ENCODE measurements around the gene TRIO.

Gene TRIO

GRCh38 chr5:14471507-14471906 is 328.4 kb downstream of the TRIO start:
- DNase-seq (ENCODE audit: low read depth in 1 of 2, low spot score in 1 of 2) = no peak

- DNase-seq (ENCODE audit: low read depth in 1 of 2, low spot score in 1 of 2) = no peak
Measured at GRCh38 chr5:14472986-14473567, 329.9 kb downstream of the TRIO start.

- no peak for DNase-seq (ENCODE audit: low read depth in 1 of 2, low spot score in 1 of 2)
Measured at GRCh38 chr5:14475045-14475444, 331.9 kb downstream of the TRIO start.

GRCh38 chr5:14476786-14477435 is 333.8 kb downstream of the TRIO start:
- no peak for DNase-seq (ENCODE audit: low read depth in 1 of 2, low spot score in 1 of 2)

GRCh38 chr5:14479143-14479696 is 336.1 kb downstream of the TRIO start:
- no peak for DNase-seq (ENCODE audit: low read depth in 1 of 2, low spot score in 1 of 2)

GRCh38 chr5:14481349-14481748 is 338.2 kb downstream of the TRIO start:
- no peak for DNase-seq (ENCODE audit: low read depth in 1 of 2, low spot score in 1 of 2)

- DNase-seq (ENCODE audit: low read depth in 1 of 2, low spot score in 1 of 2) = no peak
Measured at GRCh38 chr5:14482085-14482484, 338.9 kb downstream of the TRIO start.

- DNase-seq (ENCODE audit: low read depth in 1 of 2, low spot score in 1 of 2) = no peak
Measured at GRCh38 chr5:14483504-14484157, 340.5 kb downstream of the TRIO start.

GRCh38 chr5:14486486-14486885 is 343.3 kb downstream of the TRIO start:
- no peak for DNase-seq (ENCODE audit: low read depth in 1 of 2, low spot score in 1 of 2)

- no peak for DNase-seq (ENCODE audit: low read depth in 1 of 2, low spot score in 1 of 2)
Measured at GRCh38 chr5:14486996-14487896, 344.1 kb downstream of the TRIO start.

- DNase-seq (ENCODE audit: low read depth in 1 of 2, low spot score in 1 of 2) = no peak
Measured at GRCh38 chr5:14487897-14488570, 344.9 kb downstream of the TRIO start.

- DNase-seq (ENCODE audit: low read depth in 1 of 2, low spot score in 1 of 2) = no peak
Measured at GRCh38 chr5:14488709-14489108, 345.6 kb downstream of the TRIO start.

GRCh38 chr5:14489643-14490042 is 346.5 kb downstream of the TRIO start:
- DNase-seq (ENCODE audit: low read depth in 1 of 2, low spot score in 1 of 2) = no peak

GRCh38 chr5:14490309-14490711 is 347.2 kb downstream of the TRIO start:
- DNase-seq (ENCODE audit: low read depth in 1 of 2, low spot score in 1 of 2) = no peak

GRCh38 chr5:14491015-14491915 is 348.1 kb downstream of the TRIO start:
- DNase-seq (ENCODE audit: low read depth in 1 of 2, low spot score in 1 of 2) = no peak

GRCh38 chr5:14492331-14492964 is 349.3 kb downstream of the TRIO start:
- no peak for DNase-seq (ENCODE audit: low read depth in 1 of 2, low spot score in 1 of 2)

- DNase-seq (ENCODE audit: low read depth in 1 of 2, low spot score in 1 of 2) = no peak
Measured at GRCh38 chr5:14495301-14495700, 352.2 kb downstream of the TRIO start.

GRCh38 chr5:14497311-14497710 is 354.2 kb downstream of the TRIO start:
- no peak for DNase-seq (ENCODE audit: low read depth in 1 of 2, low spot score in 1 of 2)
